Stimulated activated CD8-positive, alpha-beta memory T cell treated with anti-CD3 and anti-CD28 coated beads, Interleukin-7, amount 100 ng/mL, for 48 hours (primary cell): Measurements from ENCODE around the gene ARHGEF9.
"Not testable (repeated sequence)": the region's sequence is repeated elsewhere in the genome, so short reads cannot be mapped to it uniquely, and the experiment has no call there.

Experiments used
- DNase-seq, 2 donors: peaks; one replicate each; pipeline ENCODE4 v3.0.0-alpha.2; 2020; ENCODE audit warnings: low read depth in 1 of 2; ENCODE audit errors: extremely low read depth in 1 of 2

Gene ARHGEF9

GRCh38 chrX:63784902-63785707, at the start of gene ARHGEF9:
Gene ARHGEF9, minus strand, starts transcription at chrX:63785214. Its CDS starts 69 bp downstream, at chrX:63785145.
- DNase-seq = no peak

- not testable (repeated sequence) for DNase-seq
These were observed 40.4 kb upstream of the ARHGEF9 start for GRCh38 chrX:63825446-63825845.

GRCh38 chrX:63818156-63818555, 33.1 kb upstream of the ARHGEF9 start:
- DNase-seq = no peak

GRCh38 chrX:63817696-63818095, 32.7 kb upstream of the ARHGEF9 start:
- DNase-seq = no peak

- no peak for DNase-seq
These were observed 27.8 kb upstream of the ARHGEF9 start for GRCh38 chrX:63812823-63813222.

GRCh38 chrX:63810746-63811145, 25.7 kb upstream of the ARHGEF9 start:
- no peak for DNase-seq

GRCh38 chrX:63809173-63809572, 24.2 kb upstream of the ARHGEF9 start:
- DNase-seq = no peak

GRCh38 chrX:63795406-63795805, 10.4 kb upstream of the ARHGEF9 start:
- not testable (repeated sequence) for DNase-seq

- no peak for DNase-seq
These were observed 660 bp upstream of the ARHGEF9 start for GRCh38 chrX:63785708-63786040.

GRCh38 chrX:63784346-63784901, 590 bp downstream of the ARHGEF9 start:
- DNase-seq = no peak

GRCh38 chrX:63782515-63782914, 2.5 kb downstream of the ARHGEF9 start:
- no peak for DNase-seq

GRCh38 chrX:63768760-63769159, 16.3 kb downstream of the ARHGEF9 start:
- no peak for DNase-seq

GRCh38 chrX:63765712-63766111, 19.3 kb downstream of the ARHGEF9 start:
- DNase-seq = no peak

GRCh38 chrX:63764946-63765345, 20.1 kb downstream of the ARHGEF9 start:
- DNase-seq = no peak

GRCh38 chrX:63761639-63762038, 23.4 kb downstream of the ARHGEF9 start:
- DNase-seq = no peak

- DNase-seq = no peak
These were observed 27.0 kb downstream of the ARHGEF9 start for GRCh38 chrX:63758011-63758410.

GRCh38 chrX:63755892-63756291, 29.1 kb downstream of the ARHGEF9 start:
- DNase-seq = no peak

GRCh38 chrX:63754860-63755579, 30.0 kb downstream of the ARHGEF9 start:
- DNase-seq = peak; percentile 58 to 81

- DNase-seq = peak; percentile 0 to 1
These were observed 30.7 kb downstream of the ARHGEF9 start for GRCh38 chrX:63754136-63754859.

GRCh38 chrX:63751481-63751880, 33.5 kb downstream of the ARHGEF9 start:
- no peak for DNase-seq

- DNase-seq = no peak
These were observed 34.2 kb downstream of the ARHGEF9 start for GRCh38 chrX:63750811-63751210.
